HepG2 (cell line): Measurements from ENCODE around the gene SMIM36. TPM values are rescaled to one million over a fixed set of nuclear protein-coding genes. Genes with fewer than 3 reads are reported as not detected.

ENCODE experiments used
- ATAC-seq: fragments of 200-7000 bp; cut with Tn5 transposase; 3 replicates; pipeline ENCODE4 v1.9.1; 2020; ENCODE audit warnings: mild to moderate bottlenecking, moderate library complexity
- BruUV-seq: library from RNA; stranded (reverse); fragments of 400-500 nt; replicated peaks from 2 replicates; lab custom pipeline; 2021; lab: Mats Ljungman, UMichigan
- CTCF ChIA-PET: fragments of 300-600 bp; formaldehyde crosslinking; extraction: SDS; loops from one replicate; lab custom pipeline; 2021; ENCODE audit warnings: low total read pairs, inconsistent platforms, low intra/inter-chr PET ratio; lab: Yijun Ruan, JAX
- POLR2A ChIA-PET: fragments of 350-600 bp; sonication (Branson Sonifier 250); formaldehyde crosslinking; loops from one replicate; lab custom pipeline; 2020; ENCODE audit warnings: antibody characterized with exemption, inconsistent platforms; lab: Yijun Ruan, JAX
- DNase-seq: peaks from one replicate; pipeline ENCODE4 v3.0.0-alpha.2; 2015; ENCODE audit warnings: low spot score
- FAIRE-seq: peaks from 3 replicates; lab custom pipeline; 2011; peaks lifted over from hg19 to GRCh38; lab: Jason Lieb, UNC
- H2AFZ ChIP-seq: one replicate; pipeline ENCODE4 v1.6.1; 2011; ENCODE audit warnings: low read length, inconsistent platforms
- H3K27ac ChIP-seq: fragments of 300-600 bp; 3 replicates; pipeline ENCODE4 v1.8.0; 2011; ENCODE audit warnings: mixed run types, mild to moderate bottlenecking, mixed read lengths, low read length, inconsistent platforms; ENCODE audit not compliant: insufficient read depth; ENCODE audit errors: extremely low read length
- H3K27me3 ChIP-seq, 2 experiments: fragments of 200-600 bp in 1 of 2; 2 replicates in 1 of 2; 3 replicates in 1 of 2; pipeline versions ENCODE4 v1.6.0 to v1.8.0; 2011; ENCODE audit warnings: low read length in 2 of 2, mild to moderate bottlenecking in 2 of 2, moderate library complexity in 2 of 2, inconsistent platforms in 1 of 2; ENCODE audit not compliant: insufficient read depth in 2 of 2, control insufficient read depth in 1 of 2
- H3K36me3 ChIP-seq, 2 experiments: fragments of 200-600 bp in 1 of 2; replicated peaks in 1 of 2; 2 replicates in 1 of 2; 3 replicates in 1 of 2; pipeline versions ENCODE4 v1.5.1 to v1.8.0; 2011; ENCODE audit warnings: low read length in 2 of 2, inconsistent platforms in 1 of 2; ENCODE audit not compliant: insufficient read depth in 2 of 2, control insufficient read depth in 1 of 2
- H3K4me1 ChIP-seq: 2 replicates; pipeline ENCODE4 v1.5.1; 2012; ENCODE audit warnings: low read length, inconsistent platforms; ENCODE audit not compliant: insufficient read depth
- H3K4me2 ChIP-seq: 2 replicates; pipeline ENCODE4 v1.6.0; 2011; ENCODE audit warnings: low read depth, low read length, inconsistent platforms
- H3K4me3 ChIP-seq, 3 experiments: fragments of 200-600 bp in 1 of 3; sonication (generic), shearing (Covaris generic) in 1 of 3; replicated peaks in 1 of 3; 2 replicates each; pipeline ENCODE4 v1.5.1; 2011 to 2016; ENCODE audit warnings: low read length in 3 of 3, inconsistent platforms in 2 of 3, low read depth in 2 of 3, mild to moderate bottlenecking in 2 of 3, control low read depth in 1 of 3, mixed read lengths in 1 of 3; ENCODE audit not compliant: insufficient read depth in 1 of 3
- H3K79me2 ChIP-seq: one replicate; pipeline ENCODE4 v1.6.1; 2011; ENCODE audit warnings: low read length, inconsistent platforms; ENCODE audit not compliant: insufficient read depth
- H3K9ac ChIP-seq: 2 replicates; pipeline ENCODE4 v1.6.0; 2011; ENCODE audit warnings: mild to moderate bottlenecking, low read depth, low read length, inconsistent platforms; ENCODE audit not compliant: insufficient read depth
- H3K9me3 ChIP-seq: 2 replicates; pipeline ENCODE4 v1.5.1; 2012; ENCODE audit warnings: mild to moderate bottlenecking, low read length
- H4K20me1 ChIP-seq: 2 replicates; pipeline ENCODE4 v1.6.0; 2011; ENCODE audit warnings: inconsistent platforms, mild to moderate bottlenecking, low read length, moderate library complexity; ENCODE audit not compliant: insufficient read depth
- MTF1 ChIP-seq: sonication (generic); formaldehyde crosslinking; IDR thresholded peaks from 2 replicates; pipeline ENCODE4 v1.5.0; 2020; ENCODE audit warnings: missing genetic modification reagents
- POLR2G ChIP-seq: fragments of 200-400 bp; formaldehyde crosslinking; IDR thresholded peaks from 2 replicates; pipeline ENCODE4 v1.6.1; 2018; ENCODE audit warnings: mild to moderate bottlenecking, low read depth, low read length, moderate library complexity
- RBM22 ChIP-seq: fragments of 200-400 bp; formaldehyde crosslinking; optimal IDR thresholded peaks from 2 replicates; pipeline ENCODE3; 2017; ENCODE audit warnings: mild to moderate bottlenecking, low read length, moderate library complexity
- ZNF792 ChIP-seq: IDR thresholded peaks from 2 replicates; pipeline ENCODE4 v1.6.1; 2016
- WGBS: methylation state at CpG from one replicate; pipeline ENCODE4 v1.1.6; 2017; ENCODE audit warnings: low lambda C conversion rate; 5-methylcytosine and 5-hydroxymethylcytosine counted together
- in situ Hi-C: cut with HindIII; loops from 2 replicates; pipeline ENCODE4 v1.10.0; 2017; ENCODE audit warnings: low pct_unique_long_range_greater_than_20kb; ENCODE audit not compliant: extremely low pct_ligation_motif_present
- intact Hi-C: fragments of 100-400 bp; cut with micrococcal nuclease; formaldehyde crosslinking; loops from one replicate; pipeline ENCODE4 v1.10.0; 2022; ENCODE audit not compliant: unreplicated experiment
- polyA plus RNA-seq, 8 experiments: library from polyadenylated mRNA; depleted of rRNA in 3 of 8; stranded (reverse) in 7 of 8; unstranded in 1 of 8; fragments of >200 nt; fragmentation: Illumina TruSeq in 4 of 8; extraction: Trizol in 4 of 8; gene quantifications; 2 replicates each; pipeline versions ENCODE4 v1.2.1 to v1.2.3, GENCODE V29; 2011 to 2016; ENCODE audit warnings: low read depth in 4 of 8, missing spikeins in 1 of 8, mixed read lengths in 1 of 8; ENCODE audit not compliant: insufficient read depth in 1 of 8
- small RNA-seq, 3 experiments: library from RNA; depleted of rRNA; stranded (forward); fragments of <200 nt; gene quantifications; one replicate each; pipeline ENCODE3, GENCODE V24; 2012; ENCODE audit warnings: low read depth in 2 of 3, low replicate concordance in 1 of 3; ENCODE audit not compliant: insufficient read length in 3 of 3, insufficient read depth in 2 of 3
- total RNA-seq, 5 experiments: library from RNA; depleted of rRNA; stranded (reverse); fragments of >200 nt; fragmentation: Illumina TruSeq; extraction: Trizol; gene quantifications; 2 replicates each; pipeline ENCODE4 v1.2.3, GENCODE V29; 2016; ENCODE audit warnings: low read depth in 1 of 5

Gene SMIM36
- total and polyA plus RNA-seq, 2 of the 13 experiments (the other 11 are each of a cell fraction or from before 2014, with no cell fraction given): not detected

GRCh38 chr17:55402374-55402773, 108.9 kb downstream of the SMIM36 start:
- peaks cover 39 to 84% of the 10 kb centered on the region in 2 experiments for H3K36me3 ChIP-seq
- H3K79me2 ChIP-seq: peaks cover 50% of the 10 kb centered on the region
- ATAC-seq (no peak), FAIRE-seq (no peak), DNase-seq (no peak)
- 98% methylated on average over 4 of the region's 4 CpGs for WGBS
- peaks cover 87% of the 10 kb centered on the region for H3K4me1 ChIP-seq
- no peak overlapping the region for H2AFZ ChIP-seq
- no peaks in the 10 kb centered on the region for H4K20me1 ChIP-seq
- H3K27me3 ChIP-seq: no peaks in the 10 kb centered on the region
- ChIA-PET CTCF (no interaction called here), POLR2A (interaction anchor here (0.7 to 1.5 kb wide), 2 partner anchors 8 to 53 kb away, joined by 3 read pairs; no protein-coding TSS in a partner anchor)
- BruUV-seq: TSS peak; percentile 3
- 0 out of 2 replicates have a peak, but pooled peaks have one; percentile 7 for TF ChIP-seq ZNF792 (CRISPR knock-in tag)
- TF ChIP-seq POLR2G: peak; percentile 18; the same call in 1 of the 2 replicates
- TF ChIP-seq MTF1 (CRISPR knock-in tag): no peak
- TF ChIP-seq RBM22: peak; percentile 51
- no peaks in the 10 kb centered on the region for H3K9me3 ChIP-seq
- in situ Hi-C loops (no loop called here), intact Hi-C loops (no loop called here)
- no peak overlapping the region for H3K9ac ChIP-seq
- H3K4me3 ChIP-seq: no peak overlapping the region
- no peak overlapping the region for H3K27ac ChIP-seq
- H3K4me2 ChIP-seq: no peak overlapping the region

Small RNA genes within 50 kb of the gene (small RNA-seq; reads per million reads assigned to genes)
- gene RNU6-1249P: 0 reads per million in 3 experiments

Other genes with a start within 250 kb of the SMIM36 start
- 197 and 202 TPM in 2 replicates for gene HLF, start 246.5 kb downstream of the SMIM36 start, total RNA-seq (2016; rRNA removed; fragmentation: Illumina TruSeq; extraction: Trizol)
- gene HLF, start 246.5 kb downstream of the SMIM36 start, polyA plus RNA-seq (2011; rRNA removed): 346 and 353 TPM in 2 replicates
- 121 and 137 TPM in 2 replicates for gene MMD, start 89.6 kb downstream of the SMIM36 start, total RNA-seq (2016; rRNA removed; fragmentation: Illumina TruSeq; extraction: Trizol)
- 183 and 225 TPM in 2 replicates for gene MMD, start 89.6 kb downstream of the SMIM36 start, polyA plus RNA-seq (2011; rRNA removed)
- gene TMEM100, start 211.4 kb upstream of the SMIM36 start, total RNA-seq (2016; rRNA removed; fragmentation: Illumina TruSeq; extraction: Trizol): not detected in 2 replicates
- gene TMEM100, start 211.4 kb upstream of the SMIM36 start, polyA plus RNA-seq (2011; rRNA removed): not detected in 2 replicates
- gene PCTP, start 239.6 kb upstream of the SMIM36 start, total RNA-seq (2016; rRNA removed; fragmentation: Illumina TruSeq; extraction: Trizol): 50.7 and 66.3 TPM in 2 replicates
- 31.0 and 37.1 TPM in 2 replicates for gene PCTP, start 239.6 kb upstream of the SMIM36 start, polyA plus RNA-seq (2011; rRNA removed)